Activated T-cell treated with anti-CD3 and anti-CD28 coated beads, Interleukin-2, amount 50 U/mL, for 72 hours (primary cell): ENCODE results near the gene SPATA3. TPM values are rescaled to one million over a fixed set of nuclear protein-coding genes. Genes with fewer than 3 reads are reported as not detected.
"Not testable (repeated sequence)": the region's sequence is repeated elsewhere in the genome, so short reads cannot be mapped to it uniquely, and the experiment has no call there.

Experiments used
- ATAC-seq, 2 donors: fragments of 150-1000 bp; cut with Tn5 transposase; replicated peaks in 1 of 2; 2 replicates each; pipeline ENCODE4 v1.10.0; 2021; ENCODE audit warnings: moderate library complexity in 2 of 2, mild to moderate bottlenecking in 1 of 2
- DNase-seq, 2 donors: peaks; one replicate each; pipeline ENCODE4 v3.0.0; 2021 to 2022; ENCODE audit warnings: mixed read lengths in 1 of 2
- H3K27ac Mint-ChIP-seq: one replicate; pipeline ENCODE4 v1.8.0; 2022; ENCODE audit warnings: mild to moderate bottlenecking, moderate library complexity, mixed read lengths
- H3K27me3 Mint-ChIP-seq: one replicate; pipeline ENCODE4 v1.8.0; 2022; ENCODE audit warnings: low read depth, mixed read lengths
- H3K36me3 Mint-ChIP-seq, 2 donors: one replicate each; pipeline ENCODE4 v1.8.0; 2022; ENCODE audit warnings: mixed read lengths in 2 of 2, mild to moderate bottlenecking in 1 of 2; ENCODE audit not compliant: insufficient read depth in 2 of 2
- H3K4me1 Mint-ChIP-seq: one replicate; pipeline ENCODE4 v1.8.0; 2022; ENCODE audit warnings: low read depth, mixed read lengths
- H3K4me3 Mint-ChIP-seq, 2 donors: one replicate each; pipeline ENCODE4 v1.8.0; 2022; ENCODE audit warnings: mild to moderate bottlenecking in 2 of 2, mixed read lengths in 2 of 2, moderate library complexity in 2 of 2
- H3K9me3 Mint-ChIP-seq, 2 donors: one replicate each; pipeline ENCODE4 v1.8.0; 2022; ENCODE audit warnings: mixed read lengths in 2 of 2
- total RNA-seq, 2 donors: library from RNA; stranded (reverse); gene quantifications; one replicate each; pipeline ENCODE4 v1.2.3, GENCODE V29; 2022

The SPATA3 gene
- total RNA-seq, 2 donors from 2014 or later, result 1.9 to 2.3 TPM

GRCh38 chr2:231004930-231005329 lies 9.0 kb downstream of the SPATA3 start:
- peaks cover 9 to 12% of the 10 kb centered on the region in 2 donors for H3K36me3 Mint-ChIP-seq
- not testable (repeated sequence) for H3K27ac Mint-ChIP-seq, H3K4me1 Mint-ChIP-seq, H3K9me3 Mint-ChIP-seq, H3K4me3 Mint-ChIP-seq, DNase-seq, ATAC-seq
- peaks cover 33% of the 10 kb centered on the region for H3K27me3 Mint-ChIP-seq

- ATAC-seq (no peak), DNase-seq (no peak)
- no peaks in the 10 kb centered on the region for H3K4me1 Mint-ChIP-seq
- peaks cover 25% of the 10 kb centered on the region for H3K27me3 Mint-ChIP-seq
- no peak overlapping the region for H3K27ac Mint-ChIP-seq
- H3K9me3 Mint-ChIP-seq, result peaks cover 9% of the 10 kb centered on the region in 2 donors
- H3K4me3 Mint-ChIP-seq, result no peak overlapping the region
- peaks cover 9 to 12% of the 10 kb centered on the region in 2 donors for H3K36me3 Mint-ChIP-seq
Measured at GRCh38 chr2:231007286-231008098, 11.6 kb downstream of the SPATA3 start.

GRCh38 chr2:231008131-231008530 lies 12.2 kb downstream of the SPATA3 start:
- no peak for DNase-seq
- no peak overlapping the region for H3K4me3 Mint-ChIP-seq
- H3K27me3 Mint-ChIP-seq, result peaks cover 29% of the 10 kb centered on the region
- peaks cover 9% of the 10 kb centered on the region in 2 donors for H3K9me3 Mint-ChIP-seq
- H3K36me3 Mint-ChIP-seq, result peaks cover 9 to 12% of the 10 kb centered on the region in 2 donors
- no peak overlapping the region for H3K27ac Mint-ChIP-seq
- no peak for ATAC-seq
- no peaks in the 10 kb centered on the region for H3K4me1 Mint-ChIP-seq

GRCh38 chr2:231009236-231009919 lies 13.5 kb downstream of the SPATA3 start:
- Mint-ChIP-seq H3K36me3 (peaks cover 9% of the 10 kb centered on the region in 2 donors), H3K4me3 (no peak overlapping the region), H3K4me1 (no peaks in the 10 kb centered on the region), H3K27ac (no peak overlapping the region), H3K27me3 (peaks cover 34% of the 10 kb centered on the region), H3K9me3 (peaks cover 8 to 9% of the 10 kb centered on the region in 2 donors)
- ATAC-seq, result no peak
- no peak for DNase-seq

- ATAC-seq (no peak), DNase-seq (no peak)
- Mint-ChIP-seq H3K27ac (no peak overlapping the region), H3K36me3 (peaks cover 3% of the 10 kb centered on the region in 2 donors), H3K27me3 (peaks cover 34% of the 10 kb centered on the region), H3K4me3 (no peak overlapping the region), H3K9me3 (peaks cover 3% of the 10 kb centered on the region in 2 donors), H3K4me1 (no peaks in the 10 kb centered on the region)
Measured at GRCh38 chr2:231010201-231010730, 14.3 kb downstream of the SPATA3 start.

GRCh38 chr2:231011526-231011925 lies 15.6 kb downstream of the SPATA3 start:
- Mint-ChIP-seq H3K27me3 (peaks cover 35% of the 10 kb centered on the region), H3K9me3 (no peaks in the 10 kb centered on the region), H3K27ac (no peak overlapping the region), H3K4me1 (no peaks in the 10 kb centered on the region), H3K4me3 (no peak overlapping the region), H3K36me3 (no peaks in the 10 kb centered on the region)
- DNase-seq, result no peak
- ATAC-seq, result no peak

GRCh38 chr2:231012463-231012862 lies 16.5 kb downstream of the SPATA3 start:
- Mint-ChIP-seq H3K27me3 (peaks cover 40% of the 10 kb centered on the region), H3K4me3 (no peak overlapping the region), H3K9me3 (no peaks in the 10 kb centered on the region), H3K4me1 (no peaks in the 10 kb centered on the region), H3K27ac (no peak overlapping the region), H3K36me3 (no peaks in the 10 kb centered on the region)
- no peak for DNase-seq
- ATAC-seq, result no peak

GRCh38 chr2:231013820-231014219 lies 17.9 kb downstream of the SPATA3 start:
- ATAC-seq, result no peak
- H3K9me3 Mint-ChIP-seq, result no peaks in the 10 kb centered on the region
- no peak overlapping the region for H3K4me3 Mint-ChIP-seq
- no peaks in the 10 kb centered on the region for H3K36me3 Mint-ChIP-seq
- no peak overlapping the region for H3K27ac Mint-ChIP-seq
- no peaks in the 10 kb centered on the region for H3K4me1 Mint-ChIP-seq
- H3K27me3 Mint-ChIP-seq, result peaks cover 34% of the 10 kb centered on the region
- DNase-seq, result no peak

GRCh38 chr2:231015478-231015877 lies 19.6 kb downstream of the SPATA3 start:
- Mint-ChIP-seq H3K9me3 (no peaks in the 10 kb centered on the region), H3K4me1 (no peaks in the 10 kb centered on the region), H3K36me3 (no peaks in the 10 kb centered on the region), H3K27me3 (peaks cover 36% of the 10 kb centered on the region), H3K27ac (no peak overlapping the region), H3K4me3 (no peak overlapping the region)
- DNase-seq (no peak), ATAC-seq (no peak)

GRCh38 chr2:231015926-231016325 lies 20.0 kb downstream of the SPATA3 start:
- H3K27me3 Mint-ChIP-seq, result peaks cover 33% of the 10 kb centered on the region
- DNase-seq, result no peak

GRCh38 chr2:231016566-231017230 lies 20.8 kb downstream of the SPATA3 start:
- peaks cover 32% of the 10 kb centered on the region for H3K27me3 Mint-ChIP-seq
- H3K27ac Mint-ChIP-seq, result no peak overlapping the region

More at GRCh38 chr2:231015926-231016325, 20.0 kb downstream of the SPATA3 start:
- no peak for ATAC-seq
- H3K4me1 Mint-ChIP-seq, result no peaks in the 10 kb centered on the region
- H3K9me3 Mint-ChIP-seq, result no peaks in the 10 kb centered on the region
- H3K27ac Mint-ChIP-seq, result no peak overlapping the region
- no peaks in the 10 kb centered on the region for H3K36me3 Mint-ChIP-seq
- no peak overlapping the region for H3K4me3 Mint-ChIP-seq

GRCh38 chr2:231017231-231017598 lies 21.3 kb downstream of the SPATA3 start:
- Mint-ChIP-seq H3K4me3 (no peak overlapping the region), H3K9me3 (no peaks in the 10 kb centered on the region), H3K4me1 (no peaks in the 10 kb centered on the region), H3K36me3 (no peaks in the 10 kb centered on the region), H3K27me3 (peaks cover 27% of the 10 kb centered on the region), H3K27ac (no peak overlapping the region)
- no peak for ATAC-seq
- DNase-seq, result no peak

More at GRCh38 chr2:231016566-231017230, 20.8 kb downstream of the SPATA3 start:
- ATAC-seq (no peak), DNase-seq (no peak)
- H3K4me1 Mint-ChIP-seq, result no peaks in the 10 kb centered on the region
- H3K9me3 Mint-ChIP-seq, result no peaks in the 10 kb centered on the region
- no peak overlapping the region for H3K4me3 Mint-ChIP-seq
- H3K36me3 Mint-ChIP-seq, result no peaks in the 10 kb centered on the region

- H3K4me1 Mint-ChIP-seq, result no peaks in the 10 kb centered on the region
- no peak for DNase-seq
Measured at GRCh38 chr2:231018184-231018583, 22.3 kb downstream of the SPATA3 start.

More at GRCh38 chr2:231018184-231018583, 22.3 kb downstream of the SPATA3 start:
- Mint-ChIP-seq H3K9me3 (no peaks in the 10 kb centered on the region), H3K27me3 (peaks cover 22% of the 10 kb centered on the region), H3K27ac (no peak overlapping the region), H3K4me3 (no peak overlapping the region), H3K36me3 (no peaks in the 10 kb centered on the region)
- no peak for ATAC-seq
